ENCODE data around the gene CDKL1. TPM values are rescaled to one million over a fixed set of nuclear protein-coding genes. Genes with fewer than 3 reads are reported as not detected.

The CDKL1 gene
- total RNA-seq, 1 donor from 2014 or later, result 1.3 TPM

DNA sequence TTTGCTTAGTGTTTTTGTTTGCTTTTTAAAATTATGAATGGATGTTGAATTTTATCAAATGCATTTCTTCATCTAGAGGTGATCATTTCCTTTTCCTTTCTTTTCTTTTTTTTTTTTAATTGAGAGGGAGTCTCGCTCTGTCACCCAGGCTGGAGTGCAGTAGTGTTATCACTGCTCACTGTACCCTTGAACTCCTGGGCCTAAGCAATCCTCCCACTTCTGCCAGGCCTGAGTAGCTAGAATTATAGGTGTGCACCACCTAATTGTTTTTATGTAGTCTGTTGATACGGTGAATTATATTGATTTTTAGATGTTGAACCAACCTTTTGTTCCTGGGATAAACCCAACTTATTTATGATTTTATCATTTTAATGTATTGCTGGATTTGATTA is 1.5 kb upstream of the CDKL1 start:
- Mint-ChIP-seq H3K4me3 (ENCODE audit: low read depth) (no peak overlapping the region), H3K4me1 (ENCODE audit: low read depth) (peaks cover 11% of the 10 kb centered on the region), H3K27me3 (peaks cover 29% of the 10 kb centered on the region), H3K36me3 (ENCODE audit: insufficient read depth) (no peaks in the 10 kb centered on the region), H3K27ac (no peak overlapping the region), H3K9me3 (ENCODE audit: low read depth) (no peaks in the 10 kb centered on the region)
- TF ChIP-seq, protein P1, sequence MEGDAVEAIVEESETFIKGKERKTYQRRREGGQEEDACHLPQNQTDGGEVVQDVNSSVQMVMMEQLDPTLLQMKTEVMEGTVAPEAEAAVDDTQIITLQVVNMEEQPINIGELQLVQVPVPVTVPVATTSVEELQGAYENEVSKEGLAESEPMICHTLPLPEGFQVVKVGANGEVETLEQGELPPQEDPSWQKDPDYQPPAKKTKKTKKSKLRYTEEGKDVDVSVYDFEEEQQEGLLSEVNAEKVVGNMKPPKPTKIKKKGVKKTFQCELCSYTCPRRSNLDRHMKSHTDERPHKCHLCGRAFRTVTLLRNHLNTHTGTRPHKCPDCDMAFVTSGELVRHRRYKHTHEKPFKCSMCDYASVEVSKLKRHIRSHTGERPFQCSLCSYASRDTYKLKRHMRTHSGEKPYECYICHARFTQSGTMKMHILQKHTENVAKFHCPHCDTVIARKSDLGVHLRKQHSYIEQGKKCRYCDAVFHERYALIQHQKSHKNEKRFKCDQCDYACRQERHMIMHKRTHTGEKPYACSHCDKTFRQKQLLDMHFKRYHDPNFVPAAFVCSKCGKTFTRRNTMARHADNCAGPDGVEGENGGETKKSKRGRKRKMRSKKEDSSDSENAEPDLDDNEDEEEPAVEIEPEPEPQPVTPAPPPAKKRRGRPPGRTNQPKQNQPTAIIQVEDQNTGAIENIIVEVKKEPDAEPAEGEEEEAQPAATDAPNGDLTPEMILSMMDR (IDR thresholded peaks at IDR 0.05; ENCODE audit: unreplicated experiment), result no peak
- DNase-seq (ENCODE audit: low spot score, unreplicated experiment), result no peak

DNA sequence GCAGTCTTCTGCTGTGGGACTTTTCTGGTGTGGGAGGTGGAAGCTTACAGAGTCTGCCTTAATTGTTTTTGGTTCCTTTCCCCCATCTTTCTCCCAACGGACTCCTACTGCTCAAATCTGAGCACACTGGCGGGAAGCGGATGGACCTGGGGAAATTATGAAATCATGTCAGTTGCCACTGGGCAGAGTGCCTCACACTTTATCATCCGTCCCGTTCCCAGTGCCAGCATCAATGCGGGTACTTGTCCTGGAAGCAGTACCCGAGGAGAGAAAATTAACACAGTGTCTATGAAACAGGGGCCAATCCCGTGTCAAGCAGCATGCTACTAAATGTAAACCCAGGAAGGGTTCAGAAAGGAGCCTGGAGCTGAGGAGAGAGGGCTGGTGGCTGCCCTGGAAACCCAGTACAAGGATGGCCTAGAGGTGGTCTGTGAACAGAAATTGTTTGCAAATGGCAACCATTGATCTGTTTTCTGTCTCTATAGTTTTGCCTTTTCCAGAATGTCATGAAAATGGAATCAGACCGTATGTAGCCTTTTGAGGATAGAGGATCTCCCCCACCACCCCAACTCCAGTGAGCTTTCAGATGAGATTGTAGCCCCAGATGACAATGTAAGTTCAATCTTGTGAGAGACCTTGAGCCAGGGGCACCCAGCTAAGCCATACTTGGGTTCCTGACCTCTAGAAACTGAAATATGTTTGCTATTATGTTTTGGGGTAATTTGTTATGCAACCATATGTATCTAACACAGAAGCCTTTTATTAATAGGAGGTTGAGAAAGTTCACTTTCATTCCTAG is 908 bp upstream of the CDKL1 start:
- DNase-seq (ENCODE audit: low spot score, unreplicated experiment), result no peak
- Mint-ChIP-seq H3K27ac (no peak overlapping the region), H3K27me3 (peaks cover 35% of the 10 kb centered on the region)

DNA sequence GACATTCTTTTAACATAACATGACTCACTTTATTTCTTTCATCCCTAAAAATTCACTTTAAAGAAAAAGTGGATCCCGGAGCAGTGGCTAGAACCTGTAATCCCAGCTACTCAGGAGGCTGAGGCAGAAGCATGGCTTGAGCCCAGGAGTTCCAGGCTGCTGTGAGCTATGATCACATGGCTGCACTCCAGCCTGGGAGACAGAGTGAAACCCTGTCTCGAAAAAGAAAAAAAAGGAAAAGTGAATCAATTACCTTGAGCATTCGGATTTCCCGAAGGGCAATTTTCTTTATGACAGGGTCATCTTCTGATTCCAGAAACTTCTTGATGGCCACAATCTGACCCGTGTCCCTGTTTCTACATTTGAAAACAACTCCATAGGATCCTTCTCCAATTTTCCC is 1.2 kb downstream of the CDKL1 start:
- TF ChIP-seq, protein P1 (IDR thresholded peaks at IDR 0.05; ENCODE audit: unreplicated experiment), result no peak
- Mint-ChIP-seq H3K27ac (no peak overlapping the region), H3K4me1 (ENCODE audit: low read depth) (peaks cover 7% of the 10 kb centered on the region), H3K9me3 (ENCODE audit: low read depth) (no peaks in the 10 kb centered on the region), H3K27me3 (peaks cover 41% of the 10 kb centered on the region), H3K36me3 (ENCODE audit: insufficient read depth) (no peaks in the 10 kb centered on the region), H3K4me3 (ENCODE audit: low read depth) (peak overlapping the region; percentile 72)
- DNase-seq (ENCODE audit: low spot score, unreplicated experiment), result no peak

More for the DNA sequence above, 908 bp upstream of the CDKL1 start:
- H3K9me3 Mint-ChIP-seq (ENCODE audit: low read depth), result no peaks in the 10 kb centered on the region
- TF ChIP-seq, protein P1 (IDR thresholded peaks at IDR 0.05; ENCODE audit: unreplicated experiment), result no peak
- H3K4me3 Mint-ChIP-seq (ENCODE audit: low read depth), result peak overlapping the region; percentile 69
- H3K36me3 Mint-ChIP-seq (ENCODE audit: insufficient read depth), result no peaks in the 10 kb centered on the region
- peaks cover 11% of the 10 kb centered on the region for H3K4me1 Mint-ChIP-seq (ENCODE audit: low read depth)

DNA sequence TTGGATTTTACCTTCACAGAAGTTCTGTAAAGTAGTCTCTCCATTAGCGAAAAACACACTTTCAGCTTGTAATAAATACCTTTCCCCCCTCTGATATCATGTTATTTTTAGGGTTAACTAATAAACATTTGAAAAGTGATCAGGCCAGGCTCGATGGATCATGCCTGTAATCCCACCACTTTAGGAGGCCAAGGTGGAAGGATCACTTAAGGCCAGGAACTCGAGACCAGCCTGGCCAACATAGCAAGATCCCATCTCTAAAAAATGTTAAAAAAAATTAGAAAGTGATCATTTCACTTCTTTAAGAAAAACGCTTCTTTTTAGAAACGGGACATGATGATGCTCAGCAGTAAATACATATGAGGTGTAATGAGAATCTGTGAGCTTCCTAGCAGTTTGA is 2.0 kb downstream of the CDKL1 start:
- H3K4me1 Mint-ChIP-seq (ENCODE audit: low read depth), result peaks cover 12% of the 10 kb centered on the region
- H3K27me3 Mint-ChIP-seq, result peaks cover 41% of the 10 kb centered on the region
- no peaks in the 10 kb centered on the region for H3K9me3 Mint-ChIP-seq (ENCODE audit: low read depth)
- no peaks in the 10 kb centered on the region for H3K36me3 Mint-ChIP-seq (ENCODE audit: insufficient read depth)
- H3K27ac Mint-ChIP-seq, result no peak overlapping the region
- DNase-seq (ENCODE audit: low spot score, unreplicated experiment), result no peak
- no peak overlapping the region for H3K4me3 Mint-ChIP-seq (ENCODE audit: low read depth)
- TF ChIP-seq, protein P1 (IDR thresholded peaks at IDR 0.05; ENCODE audit: unreplicated experiment), result no peak

DNA sequence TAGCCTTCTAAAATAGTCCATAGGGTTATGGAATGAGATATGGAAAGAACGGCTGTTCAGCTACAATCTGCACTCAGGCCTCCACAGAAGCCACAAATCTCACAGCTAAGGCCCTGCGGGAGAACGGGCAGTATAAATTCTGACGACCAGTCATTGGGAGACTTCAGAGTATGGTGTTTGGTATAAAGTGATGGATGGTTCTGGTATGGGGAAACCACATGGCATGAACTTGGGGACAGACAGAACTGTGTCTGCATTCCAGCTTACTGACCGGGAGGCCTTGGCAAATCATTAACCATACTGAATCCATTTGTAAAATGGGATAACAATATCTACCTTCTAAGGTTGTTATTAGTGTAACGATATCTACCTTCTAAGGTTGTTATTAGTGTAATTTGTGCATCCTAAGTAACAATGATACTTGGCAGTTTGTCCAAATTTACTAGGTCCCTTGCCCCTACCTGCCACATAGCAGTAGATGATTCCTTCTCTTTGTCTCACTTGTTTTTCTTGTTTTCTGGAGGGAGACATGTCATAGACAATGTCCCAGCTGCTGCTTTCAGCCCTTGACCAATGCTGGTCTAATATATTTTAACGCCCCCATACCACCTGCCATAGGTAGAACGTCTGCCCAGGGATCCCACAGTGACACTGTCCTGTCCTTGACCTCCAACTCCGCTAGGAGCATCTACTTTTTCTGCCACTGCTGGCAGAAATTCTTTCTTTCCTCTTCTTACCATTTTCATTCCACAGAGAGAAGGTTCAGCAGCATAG is 6.8 kb downstream of the CDKL1 start:
- H3K9me3 Mint-ChIP-seq (ENCODE audit: low read depth), result no peaks in the 10 kb centered on the region
- H3K27me3 Mint-ChIP-seq, result peaks cover 30% of the 10 kb centered on the region
- no peak overlapping the region for H3K4me3 Mint-ChIP-seq (ENCODE audit: low read depth)
- TF ChIP-seq, protein P1 (IDR thresholded peaks at IDR 0.05; ENCODE audit: unreplicated experiment), result no peak
- peak overlapping the region; percentile 51 for H3K27ac Mint-ChIP-seq
- DNase-seq (ENCODE audit: low spot score, unreplicated experiment), result no peak
- H3K36me3 Mint-ChIP-seq (ENCODE audit: insufficient read depth), result no peaks in the 10 kb centered on the region
- peaks cover 12% of the 10 kb centered on the region for H3K4me1 Mint-ChIP-seq (ENCODE audit: low read depth)

All from progenitor cell of endocrine pancreas (in vitro differentiated cells).